Esophagus squamous epithelium (tissue), 4 donors: ENCODE data around the gene LYRM2.

Experiments used
- CTCF ChIP-seq, 6 experiments: fragments of 450-650 bp in 4 of 6; fragments of 200-600 bp in 2 of 6; sonication (generic) in 2 of 6; IDR thresholded peaks; one replicate each; pipeline ENCODE4 v1.5.1; 2016 to 2019; ENCODE audit warnings: antibody characterized with exemption in 6 of 6, mild to moderate bottlenecking in 4 of 6, moderate library complexity in 4 of 6
- POLR2A ChIP-seq, 4 donors: fragments of 450-650 bp; IDR thresholded peaks; one replicate each; pipeline ENCODE4 v1.6.1; 2017; ENCODE audit warnings: antibody characterized with exemption in 4 of 4, mild to moderate bottlenecking in 4 of 4, moderate library complexity in 3 of 4

- TF ChIP-seq CTCF (IDR thresholded peaks at IDR 0.05) (no peak), POLR2A (IDR thresholded peaks at IDR 0.05) (no peak)
These were observed 11.1 kb upstream of the LYRM2 start for GRCh38 chr6:89649682-89650081.
